ENCODE measurements around the gene TRAF7.

TRAF7 gene

GRCh38 chr16:2148714-2149629 is 6.6 kb upstream of the TRAF7 start:
- Histone ChIP-seq H3K9me3 (ENCODE audit: insufficient read depth, low read length, severe bottlenecking) (no peaks in the 10 kb centered on the region), H3K9ac (ENCODE audit: low read depth, low read length) (peak overlapping the region; percentile 35; the same call in 1 of the 2 replicates), H3K4me1 (ENCODE audit: insufficient read depth, low read length) (peaks cover 38% of the 10 kb centered on the region), H3K36me3 (ENCODE audit: insufficient read depth, low read length) (peaks cover 20% of the 10 kb centered on the region), H3K27ac (ENCODE audit: low read length) (no peak overlapping the region), H3K4me3 (ENCODE audit: low read depth in 1 of 2, low read length in 2 of 2) (peak overlapping the region in 1 of 2 experiments; percentile 46; a peak in 2 of 4 replicates), H3K79me2 (ENCODE audit: insufficient read depth, low read length) (peaks cover 20% of the 10 kb centered on the region), H3K4me2 (ENCODE audit: insufficient read depth, low read length) (peak overlapping the region; percentile 58), H2AFZ (ENCODE audit: low read depth, low read length) (no peak overlapping the region), H3K27me3 (ENCODE audit: insufficient read depth, low read length, poor library complexity) (no peaks in the 10 kb centered on the region), H4K20me1 (ENCODE audit: insufficient read depth, low read length) (peaks cover 62% of the 10 kb centered on the region)
- DNase-seq (no peak), ATAC-seq (ENCODE audit: insufficient read depth, low read depth) (no peak; the same call in 2 of the 3 replicates)
- TF ChIP-seq CTCF (IDR thresholded peaks at IDR 0.05; ENCODE audit: borderline replicate concordance, extremely low read depth, low read length, poor library complexity, severe bottlenecking) = no peak
- no peak for TF ChIP-seq EZH2 (IDR thresholded peaks at IDR 0.05; ENCODE audit: borderline replicate concordance, low read depth, low read length, severe bottlenecking)

- ATAC-seq (ENCODE audit: insufficient read depth, low read depth) = no peak
- H3K4me1 ChIP-seq (ENCODE audit: insufficient read depth, low read length) = peaks cover 44% of the 10 kb centered on the region
- no peak for TF ChIP-seq EZH2 (IDR thresholded peaks at IDR 0.05; ENCODE audit: borderline replicate concordance, low read depth, low read length, severe bottlenecking)
- no peak for TF ChIP-seq CTCF (IDR thresholded peaks at IDR 0.05; ENCODE audit: borderline replicate concordance, extremely low read depth, low read length, poor library complexity, severe bottlenecking)
- peak overlapping the region in 1 of 2 experiments; percentile 46; a peak in 1 of 4 replicates for H3K4me3 ChIP-seq (ENCODE audit: low read depth in 1 of 2, low read length in 2 of 2)
- no peaks in the 10 kb centered on the region for H3K9me3 ChIP-seq (ENCODE audit: insufficient read depth, low read length, severe bottlenecking)
- H2AFZ ChIP-seq (ENCODE audit: low read depth, low read length) = no peak overlapping the region
- peak overlapping the region; percentile 58 for H3K4me2 ChIP-seq (ENCODE audit: insufficient read depth, low read length)
- H3K27me3 ChIP-seq (ENCODE audit: insufficient read depth, low read length, poor library complexity) = no peaks in the 10 kb centered on the region
- H3K9ac ChIP-seq (ENCODE audit: low read depth, low read length) = no peak overlapping the region; the same call in none of the 2 replicates
- no peak overlapping the region for H3K27ac ChIP-seq (ENCODE audit: low read length)
- peaks cover 71% of the 10 kb centered on the region for H4K20me1 ChIP-seq (ENCODE audit: insufficient read depth, low read length)
- peaks cover 29% of the 10 kb centered on the region for H3K79me2 ChIP-seq (ENCODE audit: insufficient read depth, low read length)
- no peak for DNase-seq
- peaks cover 29% of the 10 kb centered on the region for H3K36me3 ChIP-seq (ENCODE audit: insufficient read depth, low read length)
Measured at GRCh38 chr16:2149630-2150417, 5.8 kb upstream of the TRAF7 start.

- ATAC-seq (ENCODE audit: insufficient read depth, low read depth) (no peak), DNase-seq (no peak)
- no peaks in the 10 kb centered on the region for H3K9me3 ChIP-seq (ENCODE audit: insufficient read depth, low read length, severe bottlenecking)
- H3K27me3 ChIP-seq (ENCODE audit: insufficient read depth, low read length, poor library complexity) = no peaks in the 10 kb centered on the region
- H3K4me2 ChIP-seq (ENCODE audit: insufficient read depth, low read length) = 0 out of 2 replicates have a peak overlapping the region, but pooled peaks have one; percentile 58
- no peak overlapping the region for H3K27ac ChIP-seq (ENCODE audit: low read length)
- H3K79me2 ChIP-seq (ENCODE audit: insufficient read depth, low read length) = peaks cover 32% of the 10 kb centered on the region
- peaks cover 74% of the 10 kb centered on the region for H4K20me1 ChIP-seq (ENCODE audit: insufficient read depth, low read length)
- no peak overlapping the region; the same call in 1 of the 2 replicates for H3K9ac ChIP-seq (ENCODE audit: low read depth, low read length)
- H3K4me3 ChIP-seq (ENCODE audit: low read depth in 1 of 2, low read length in 2 of 2) = no peak overlapping the region
- no peak for TF ChIP-seq CTCF (IDR thresholded peaks at IDR 0.05; ENCODE audit: borderline replicate concordance, extremely low read depth, low read length, poor library complexity, severe bottlenecking)
- TF ChIP-seq EZH2 (IDR thresholded peaks at IDR 0.05; ENCODE audit: borderline replicate concordance, low read depth, low read length, severe bottlenecking) = no peak
- H2AFZ ChIP-seq (ENCODE audit: low read depth, low read length) = no peak overlapping the region
- H3K36me3 ChIP-seq (ENCODE audit: insufficient read depth, low read length) = peaks cover 32% of the 10 kb centered on the region
- peaks cover 44% of the 10 kb centered on the region for H3K4me1 ChIP-seq (ENCODE audit: insufficient read depth, low read length)
Measured at GRCh38 chr16:2150418-2151187, 5.0 kb upstream of the TRAF7 start.

Data from DND-41 (cell line).